RWPE2 (cell line): ENCODE measurements around the gene UQCRQ.

Experiments used
- ATAC-seq: fragments of 200-7000 bp; cut with Tn5 transposase; 3 replicates; pipeline ENCODE4 v1.9.1; 2021; ENCODE audit warnings: low read depth
- DNase-seq: peaks from one replicate; pipeline ENCODE4 v3.0.0-alpha.2; 2020; ENCODE audit warnings: low spot score
- H3K27ac ChIP-seq: fragments of 450-650 bp; 2 replicates; pipeline ENCODE4 v1.5.1; 2017; ENCODE audit warnings: mild to moderate bottlenecking; ENCODE audit not compliant: poor library complexity, severe bottlenecking
- H3K27me3 ChIP-seq: fragments of 250-450 bp; sonication (Bioruptor Pico); 2 replicates; pipeline ENCODE4 v1.5.1; 2021; ENCODE audit warnings: mild to moderate bottlenecking, moderate library complexity; ENCODE audit not compliant: insufficient read depth, poor library complexity, severe bottlenecking
- H3K36me3 ChIP-seq: fragments of 250-450 bp; sonication (Bioruptor Pico); 2 replicates; pipeline ENCODE4 v1.5.1; 2020; ENCODE audit warnings: low read depth, mild to moderate bottlenecking, moderate library complexity
- H3K4me1 ChIP-seq: fragments of 250-450 bp; sonication (Bioruptor Pico); 2 replicates; pipeline ENCODE4 v1.5.1; 2021; ENCODE audit warnings: mild to moderate bottlenecking, moderate library complexity; ENCODE audit not compliant: insufficient read depth, poor library complexity, severe bottlenecking
- H3K4me3 ChIP-seq: fragments of 250-450 bp; sonication (Bioruptor Pico); 2 replicates; pipeline ENCODE4 v1.5.1; 2021; ENCODE audit warnings: mild to moderate bottlenecking, moderate library complexity; ENCODE audit not compliant: severe bottlenecking
- H3K9me3 ChIP-seq: fragments of 250-450 bp; sonication (Bioruptor Pico); 2 replicates; pipeline ENCODE4 v1.5.1; 2021; ENCODE audit warnings: mild to moderate bottlenecking, moderate library complexity; ENCODE audit not compliant: severe bottlenecking
- TF ChIP-seq, protein P1 (sequence below): fragments of 450-650 bp; IDR thresholded peaks from one replicate; pipeline ENCODE4 v1.5.1; 2017; ENCODE audit warnings: mild to moderate bottlenecking, moderate library complexity; ENCODE audit not compliant: poor library complexity, severe bottlenecking

Gene UQCRQ

DNA sequence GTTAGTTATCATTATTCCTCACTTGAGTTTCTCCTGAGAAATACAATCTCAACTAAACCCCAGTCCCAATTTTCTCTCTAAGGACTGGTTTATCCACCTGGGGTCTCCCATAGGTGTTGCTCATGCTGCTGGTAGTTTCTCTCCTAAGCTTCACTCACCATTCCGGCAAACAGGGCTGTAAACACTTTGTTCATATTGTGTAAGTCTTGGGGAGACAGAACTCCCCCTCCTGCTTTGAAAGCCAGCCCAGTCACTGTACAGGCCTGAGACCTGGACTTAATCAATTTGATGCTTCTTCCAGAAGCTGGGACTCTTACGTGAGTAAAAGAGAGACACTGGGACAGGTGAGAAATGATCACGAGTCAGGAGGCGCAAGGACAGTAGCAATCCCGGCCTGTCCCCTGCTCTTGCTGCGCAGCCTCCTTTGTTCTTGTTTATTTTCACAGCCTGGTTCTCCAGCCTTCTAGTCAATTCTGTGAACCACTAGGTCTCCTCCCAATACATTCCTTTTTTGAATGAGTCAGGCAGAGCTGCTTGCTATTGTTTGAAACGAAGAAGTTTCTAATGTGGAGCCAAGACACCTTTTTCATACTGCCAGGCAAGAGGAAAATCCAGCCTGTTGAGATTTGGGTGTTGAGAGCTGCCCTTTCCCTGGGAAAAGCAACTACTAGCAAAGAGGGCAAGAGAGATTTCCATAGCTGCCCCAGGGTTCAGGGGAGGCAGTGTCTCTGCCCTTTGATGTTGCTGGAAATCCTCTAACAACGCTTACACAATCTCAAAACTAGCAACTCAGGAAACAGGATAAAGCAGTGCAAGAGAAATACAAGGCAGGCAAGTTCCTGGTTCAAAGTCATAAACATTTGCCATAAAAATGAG lies 26.8 kb upstream of the UQCRQ start:
- H3K27me3 ChIP-seq = no peaks in the 10 kb centered on the region
- H3K4me3 ChIP-seq = no peak overlapping the region
- DNase-seq = no peak
- TF ChIP-seq, protein P1, sequence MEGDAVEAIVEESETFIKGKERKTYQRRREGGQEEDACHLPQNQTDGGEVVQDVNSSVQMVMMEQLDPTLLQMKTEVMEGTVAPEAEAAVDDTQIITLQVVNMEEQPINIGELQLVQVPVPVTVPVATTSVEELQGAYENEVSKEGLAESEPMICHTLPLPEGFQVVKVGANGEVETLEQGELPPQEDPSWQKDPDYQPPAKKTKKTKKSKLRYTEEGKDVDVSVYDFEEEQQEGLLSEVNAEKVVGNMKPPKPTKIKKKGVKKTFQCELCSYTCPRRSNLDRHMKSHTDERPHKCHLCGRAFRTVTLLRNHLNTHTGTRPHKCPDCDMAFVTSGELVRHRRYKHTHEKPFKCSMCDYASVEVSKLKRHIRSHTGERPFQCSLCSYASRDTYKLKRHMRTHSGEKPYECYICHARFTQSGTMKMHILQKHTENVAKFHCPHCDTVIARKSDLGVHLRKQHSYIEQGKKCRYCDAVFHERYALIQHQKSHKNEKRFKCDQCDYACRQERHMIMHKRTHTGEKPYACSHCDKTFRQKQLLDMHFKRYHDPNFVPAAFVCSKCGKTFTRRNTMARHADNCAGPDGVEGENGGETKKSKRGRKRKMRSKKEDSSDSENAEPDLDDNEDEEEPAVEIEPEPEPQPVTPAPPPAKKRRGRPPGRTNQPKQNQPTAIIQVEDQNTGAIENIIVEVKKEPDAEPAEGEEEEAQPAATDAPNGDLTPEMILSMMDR = no peak
- ATAC-seq = peak; percentile 87
- no peaks in the 10 kb centered on the region for H3K9me3 ChIP-seq
- H3K36me3 ChIP-seq = no peaks in the 10 kb centered on the region
- peaks cover 17% of the 10 kb centered on the region for H3K4me1 ChIP-seq
- H3K27ac ChIP-seq = peak overlapping the region; percentile 20

DNA sequence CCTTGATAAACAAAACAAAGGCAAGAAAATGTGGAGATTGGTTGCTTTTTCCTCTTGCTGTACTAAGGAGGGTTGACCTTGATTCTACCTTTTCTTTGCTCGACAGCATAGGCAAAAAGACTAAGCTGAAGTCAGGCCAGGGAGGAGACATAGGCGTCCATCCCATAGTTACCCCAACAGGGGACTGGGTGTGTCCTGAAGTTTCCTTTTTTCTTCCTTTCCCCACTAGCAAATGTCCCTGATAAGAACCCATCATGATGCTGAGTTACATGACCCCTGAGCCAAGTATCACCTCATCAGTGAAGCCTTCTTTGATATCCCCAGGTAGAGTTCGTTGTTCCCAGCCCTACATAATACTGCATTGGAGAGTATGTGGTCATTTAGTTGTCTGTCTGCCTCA lies 26.1 kb upstream of the UQCRQ start:
- Histone ChIP-seq H3K36me3 (no peaks in the 10 kb centered on the region), H3K4me1 (peaks cover 17% of the 10 kb centered on the region), H3K27ac (peak overlapping the region; percentile 20), H3K9me3 (no peaks in the 10 kb centered on the region), H3K27me3 (no peaks in the 10 kb centered on the region), H3K4me3 (no peak overlapping the region)
- DNase-seq = no peak
- TF ChIP-seq, protein P1 = no peak
- no peak for ATAC-seq

DNA sequence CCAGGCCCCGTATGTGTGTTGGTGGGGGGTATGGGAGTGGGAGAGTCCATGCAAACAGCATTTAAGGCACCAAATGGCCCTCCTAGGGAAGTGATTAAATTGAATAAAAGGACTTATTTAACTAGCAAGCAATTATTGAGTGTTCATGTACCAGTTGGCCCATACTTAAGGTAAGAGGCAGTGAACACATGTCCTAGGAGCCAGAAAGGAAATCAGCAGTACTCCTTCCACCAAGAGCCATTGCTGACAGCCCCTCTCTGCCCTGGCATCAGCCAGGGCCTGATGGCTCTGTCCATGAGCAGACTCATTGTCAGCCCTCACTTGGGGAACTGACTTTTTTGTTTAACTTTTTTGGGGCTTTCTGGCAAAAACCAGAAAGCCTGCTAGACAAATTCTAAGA lies 25.5 kb upstream of the UQCRQ start:
- Histone ChIP-seq H3K27ac (no peak overlapping the region), H3K4me3 (no peak overlapping the region), H3K27me3 (no peaks in the 10 kb centered on the region), H3K9me3 (no peaks in the 10 kb centered on the region), H3K36me3 (no peaks in the 10 kb centered on the region), H3K4me1 (peaks cover 17% of the 10 kb centered on the region)
- DNase-seq (no peak), ATAC-seq (no peak)
- TF ChIP-seq, protein P1 = no peak

DNA sequence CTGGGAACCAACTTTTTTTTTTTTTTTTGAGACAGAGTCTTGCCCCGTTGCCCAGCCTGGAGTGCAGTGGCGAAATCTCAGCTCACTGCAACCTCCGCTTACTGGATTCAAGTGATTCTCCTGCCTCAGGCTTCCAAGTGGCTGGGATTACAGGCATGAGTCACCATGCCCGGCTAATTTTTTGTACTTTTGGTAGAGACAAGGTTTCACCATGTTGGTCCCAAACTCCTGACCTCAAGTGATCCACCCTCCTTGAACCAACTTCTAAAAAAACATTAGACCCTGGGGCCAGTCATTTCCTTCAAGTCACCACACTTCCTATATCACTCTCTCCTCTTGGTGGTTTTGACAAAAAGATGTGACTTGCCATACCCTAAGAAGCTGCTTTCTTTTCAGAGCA lies 25.1 kb upstream of the UQCRQ start:
- Histone ChIP-seq H3K4me3 (no peak overlapping the region), H3K9me3 (no peaks in the 10 kb centered on the region), H3K4me1 (peaks cover 17% of the 10 kb centered on the region), H3K27me3 (no peaks in the 10 kb centered on the region), H3K27ac (no peak overlapping the region), H3K36me3 (no peaks in the 10 kb centered on the region)
- peak; percentile 43; the same call in 1 of the 3 replicates for ATAC-seq
- TF ChIP-seq, protein P1 = no peak
- DNase-seq = no peak

DNA sequence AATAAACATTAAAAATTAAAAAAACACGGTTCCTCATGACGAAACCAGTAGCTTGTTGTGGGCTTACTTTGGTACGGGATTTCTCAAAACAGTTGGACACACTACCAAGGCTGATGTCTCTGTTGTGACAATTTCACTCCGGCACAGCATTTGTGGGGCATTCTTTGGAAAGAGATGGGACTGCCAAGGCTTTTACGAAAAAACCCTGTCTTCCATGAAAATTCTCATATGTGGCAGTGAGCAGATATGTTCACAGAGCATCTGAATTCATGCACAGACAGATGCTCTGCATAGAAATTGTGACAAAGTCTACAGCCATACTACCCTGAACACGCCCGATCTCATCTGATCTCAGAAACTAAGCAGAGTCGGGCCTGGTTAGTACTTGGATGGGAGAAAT lies 18.2 kb upstream of the UQCRQ start:
- TF ChIP-seq, protein P1 = no peak
- no peaks in the 10 kb centered on the region for H3K36me3 ChIP-seq
- no peak overlapping the region for H3K27ac ChIP-seq
- no peak overlapping the region for H3K4me3 ChIP-seq
- H3K27me3 ChIP-seq = no peaks in the 10 kb centered on the region
- DNase-seq (no peak), ATAC-seq (no peak)
- no peaks in the 10 kb centered on the region for H3K9me3 ChIP-seq
- H3K4me1 ChIP-seq = no peaks in the 10 kb centered on the region
